NCI-H2081 (cell line): ENCODE data around the gene P4HB.
A peak's percentile ranks its signal among the peaks of the same experiment; 100 is the strongest.
"Not testable (repeated sequence)": the region's sequence is repeated elsewhere in the genome, so short reads cannot be mapped to it uniquely, and the experiment has no call there.

Experiments used
- DNase-seq, 2 experiments: peaks; one replicate each; lab custom pipeline; 2025; lab: John Stamatoyannopoulos, UW

Gene P4HB

DNA sequence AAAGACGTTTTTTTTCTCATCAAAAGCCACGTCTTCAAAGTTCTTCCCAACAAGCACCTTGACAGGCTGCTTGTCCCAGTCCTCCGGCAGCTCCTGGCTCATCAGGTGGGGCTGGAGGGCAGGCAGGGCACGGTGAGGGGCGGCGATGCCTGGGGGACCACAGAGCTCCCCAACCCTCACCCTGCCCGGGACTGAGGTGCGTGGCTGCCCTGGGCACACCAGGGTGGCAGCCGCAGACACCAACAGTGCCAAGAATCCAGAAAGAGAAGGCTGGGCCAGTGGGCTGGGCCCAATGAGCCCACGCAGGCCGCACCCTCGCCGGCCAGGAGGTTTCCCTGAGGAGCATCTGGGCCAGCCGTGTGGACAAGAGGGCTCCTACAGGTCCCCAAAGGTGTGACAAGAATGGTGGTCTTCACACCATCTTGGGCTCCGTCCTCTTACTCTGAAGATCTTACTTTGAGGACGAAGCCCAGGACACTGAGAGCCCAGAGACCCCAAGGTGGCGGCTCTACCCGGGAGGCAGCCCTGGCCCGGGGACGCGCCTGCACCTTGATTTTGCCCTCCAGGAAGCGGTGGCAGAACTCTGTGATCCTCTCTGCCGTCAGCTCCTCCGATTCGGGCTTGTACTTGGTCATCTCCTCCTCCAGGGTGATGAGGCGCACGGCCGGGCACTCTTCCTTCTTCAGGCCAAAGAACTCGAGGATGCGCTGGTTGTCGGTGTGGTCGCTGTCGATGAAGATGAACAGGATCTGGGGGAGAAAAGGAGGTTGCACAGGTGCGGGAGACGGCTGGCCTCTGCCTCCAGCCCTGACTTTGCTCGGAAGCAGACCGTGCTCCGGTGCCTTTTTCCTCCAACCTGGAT is 14.2 kb downstream of the P4HB start:
- DNase-seq = no peak

GRCh38 chr17:81845361-81845760 is 15.0 kb downstream of the P4HB start:
- no peak for DNase-seq

- no peak for DNase-seq
Observed at GRCh38 chr17:81844887-81845286, 15.4 kb downstream of the P4HB start.

DNA sequence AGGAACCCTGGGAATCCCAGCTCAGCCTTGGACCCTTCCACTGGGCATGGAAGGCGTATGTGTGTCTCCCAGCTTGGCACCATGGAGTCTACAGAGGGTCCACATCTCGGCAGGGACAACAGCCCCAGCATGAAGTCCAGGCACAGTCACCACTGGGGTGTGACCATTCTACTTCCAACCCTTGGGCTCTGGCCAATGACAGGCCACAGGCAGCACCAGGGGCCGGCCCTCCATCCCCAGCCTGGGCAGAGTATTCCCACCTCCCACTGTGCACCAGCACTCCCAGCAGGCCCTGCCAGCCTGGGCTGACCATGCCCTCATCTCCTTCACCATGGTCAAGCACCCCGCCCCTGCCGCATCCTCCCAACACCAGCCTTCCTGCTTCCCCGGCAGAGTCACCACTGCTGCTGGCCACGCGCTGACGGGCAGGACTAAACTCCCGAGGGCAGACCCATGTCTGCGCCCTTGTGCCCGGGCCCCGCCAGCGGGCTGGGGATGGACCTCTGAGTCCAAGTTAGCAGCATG is 15.9 kb downstream of the P4HB start:
- no peak for DNase-seq

GRCh38 chr17:81843713-81844326 is 16.5 kb downstream of the P4HB start:
- DNase-seq = no peak

DNA sequence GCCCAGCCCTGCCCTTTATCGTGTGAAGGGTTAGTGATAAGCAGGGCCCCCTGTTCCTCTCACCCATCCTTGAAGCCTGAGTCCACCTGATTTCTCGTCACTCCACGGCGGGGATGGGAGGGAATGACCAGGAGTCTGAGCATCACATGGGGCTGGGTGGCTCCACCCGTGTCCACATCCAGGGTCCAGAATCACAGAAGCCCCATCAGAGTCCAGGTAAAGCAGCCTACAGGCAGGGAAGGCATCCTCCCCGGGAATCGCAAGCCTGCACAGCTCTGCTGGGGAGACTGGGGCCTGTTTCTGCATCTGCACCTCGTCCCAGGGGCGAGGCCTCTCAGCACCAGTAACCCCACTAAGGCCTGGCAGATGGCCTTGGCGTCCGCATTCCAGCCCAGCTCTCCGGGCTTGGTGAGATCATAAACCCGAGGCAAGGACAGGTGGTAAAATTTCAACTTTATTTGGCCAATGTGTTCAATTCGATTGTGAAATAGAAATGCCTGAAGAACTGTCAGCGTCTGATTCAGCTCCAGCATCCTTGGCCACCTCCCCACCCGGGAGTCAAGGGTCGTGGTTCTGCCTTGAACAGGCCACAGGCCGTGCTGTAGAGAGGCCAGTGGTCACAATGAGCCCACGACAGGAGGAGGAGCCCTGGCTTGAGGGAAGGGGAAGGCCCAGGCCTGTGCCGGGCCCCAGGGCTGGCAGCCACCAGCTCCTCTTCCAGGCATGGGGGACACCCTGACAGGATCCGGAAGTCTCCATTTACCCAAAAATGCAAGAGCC is 17.4 kb downstream of the P4HB start:
- DNase-seq = no peak

GRCh38 chr17:81842378-81842724 is 18.0 kb downstream of the P4HB start:
- no peak for DNase-seq

GRCh38 chr17:81841866-81842265 is 18.5 kb downstream of the P4HB start:
- no peak for DNase-seq

- DNase-seq = no peak
Observed at GRCh38 chr17:81840826-81841778, 19.2 kb downstream of the P4HB start.

- DNase-seq = not testable (repeated sequence)
Observed at GRCh38 chr17:81840059-81840458, 20.3 kb downstream of the P4HB start.

DNA sequence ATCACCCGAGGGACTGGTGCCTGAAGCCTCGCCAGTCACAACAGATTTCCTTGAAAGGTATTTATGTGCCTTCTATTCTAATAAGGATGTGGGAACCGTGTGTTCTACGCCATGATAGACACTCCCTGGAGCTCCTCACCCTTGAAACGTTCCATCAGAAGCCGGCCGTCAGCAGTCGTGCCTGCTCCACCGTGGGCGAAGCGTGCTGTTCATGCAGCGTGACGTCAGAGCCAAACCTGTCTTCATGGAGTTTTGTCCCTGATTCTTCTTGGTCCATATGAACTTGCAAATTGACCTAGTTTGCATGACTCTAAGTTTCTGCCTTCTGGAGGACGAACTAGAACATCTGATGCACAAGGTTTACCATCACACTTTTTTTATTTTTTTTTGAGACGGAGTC is 21.0 kb downstream of the P4HB start:
- DNase-seq = no peak

DNA sequence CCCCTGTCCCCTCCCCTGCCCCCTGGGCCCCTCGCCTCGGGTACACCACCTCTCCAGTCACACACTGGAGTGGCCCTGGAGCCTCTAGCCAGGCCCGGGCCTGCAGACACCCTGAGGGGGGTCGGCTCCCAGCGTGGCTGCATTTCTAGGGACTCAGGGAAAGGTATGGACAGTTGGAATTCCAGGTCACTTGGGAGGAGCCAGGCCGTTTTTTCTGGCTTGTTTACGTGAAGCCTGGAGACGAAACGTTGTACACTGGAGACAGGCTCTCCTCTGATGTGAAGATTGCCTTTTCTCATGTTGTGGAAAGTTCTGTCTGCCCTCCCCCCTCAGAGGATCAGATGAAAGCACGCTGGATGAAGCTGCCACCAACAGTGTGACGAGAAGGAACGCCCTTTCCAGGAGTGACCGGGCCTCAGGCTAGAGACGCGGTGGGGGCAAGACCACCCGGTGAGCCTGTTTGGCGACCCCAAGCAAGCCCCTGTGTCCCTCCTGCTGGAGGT is 21.5 kb downstream of the P4HB start:
- no peak for DNase-seq

DNA sequence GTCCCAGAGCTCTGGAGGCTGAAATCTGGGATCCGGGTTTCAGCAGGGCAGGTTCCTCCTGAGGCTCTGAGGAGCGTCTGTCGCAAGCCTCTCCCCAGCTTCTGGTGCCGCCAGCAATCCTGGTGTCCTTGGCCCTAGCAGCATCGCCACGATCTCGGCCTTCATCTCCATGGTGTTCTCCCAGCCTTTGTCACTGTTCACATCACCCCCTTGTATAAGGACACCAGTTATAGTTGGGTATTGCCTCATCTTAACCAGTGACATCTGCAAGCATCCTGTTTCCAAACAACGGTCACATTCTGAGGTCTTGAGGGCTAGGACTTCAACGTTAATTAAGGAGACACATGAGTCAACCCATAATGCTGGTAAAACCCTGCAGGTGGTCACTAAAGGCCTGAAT is 22.7 kb downstream of the P4HB start:
- no peak for DNase-seq

- no peak for DNase-seq
Observed at GRCh38 chr17:81834831-81835267, 25.5 kb downstream of the P4HB start, which contains the start of gene PPP1R27. Gene PPP1R27, minus strand, starts transcription at chr17:81835050. Its CDS starts 97 bp downstream, at chr17:81834953.

GRCh38 chr17:81833921-81834830 is 26.2 kb downstream of the P4HB start:
- DNase-seq = no peak

DNA sequence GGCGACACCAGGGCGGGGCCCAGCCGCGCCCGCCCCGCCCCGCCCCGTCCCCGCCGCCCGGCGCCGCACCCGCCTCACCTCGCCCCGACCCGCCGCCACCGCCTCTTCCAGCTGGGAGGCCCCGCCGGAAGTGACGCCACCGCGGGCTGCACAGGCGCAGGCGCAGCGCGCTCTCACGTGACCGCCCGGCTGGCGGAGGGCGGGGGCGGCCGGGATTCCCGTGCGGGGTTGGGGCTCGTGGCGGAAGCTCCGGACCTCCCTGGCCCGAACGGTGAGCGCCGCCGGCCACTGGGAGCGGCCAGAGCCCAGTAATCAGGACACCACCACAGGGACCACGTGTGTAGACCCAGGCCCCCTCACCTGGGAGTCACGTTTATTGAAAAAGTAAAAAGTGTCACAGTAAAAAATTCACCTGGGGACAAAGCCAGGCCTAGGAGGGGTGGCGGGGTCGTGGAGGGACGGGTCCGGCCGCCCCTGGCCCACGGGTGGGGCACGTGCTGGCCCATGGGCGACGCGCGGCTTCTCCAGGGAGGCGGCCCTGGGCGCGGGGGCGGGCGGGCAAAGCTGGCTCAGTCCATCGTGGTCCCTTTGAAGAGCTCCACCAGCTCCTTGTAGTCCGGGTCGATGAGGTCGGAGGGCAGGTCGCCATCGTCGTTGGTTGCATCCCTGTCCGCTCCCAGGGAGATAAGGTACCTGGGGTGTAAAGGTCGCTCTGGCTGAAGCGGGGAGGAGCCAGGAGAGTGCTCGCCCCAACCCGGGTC is 27.0 kb downstream of the P4HB start, which contains the start of gene MCRIP1:
Gene MCRIP1 (minus strand): TSS at position 132 of the 761 bp plus-strand sequence. CDS start 8,785 bp downstream, outside the sequence.
- peak; percentile 96 to 98 for DNase-seq

- no peak for DNase-seq
Observed at GRCh38 chr17:81832608-81833159, 27.7 kb downstream of the P4HB start.

GRCh38 chr17:81831957-81832607 is 28.3 kb downstream of the P4HB start:
- peak in 1 of 2 experiments; percentile 53 for DNase-seq
